Upper lobe of right lung (tissue), 1 donor: ENCODE measurements around the gene SEC63. TPM values are rescaled to one million over a fixed set of nuclear protein-coding genes. Genes with fewer than 3 reads are reported as not detected.
"Not testable (repeated sequence)": the region's sequence is repeated elsewhere in the genome, so short reads cannot be mapped to it uniquely, and the experiment has no call there.

Source experiments
- ATAC-seq: fragments of 200-7000 bp; cut with Tn5 transposase; one replicate; pipeline ENCODE4 v1.9.1; 2020; ENCODE audit warnings: mild to moderate bottlenecking, moderate library complexity
- DNase-seq: peaks from one replicate; pipeline ENCODE4 v3.0.0-alpha.2; 2020
- H3K27ac ChIP-seq: fragments of 200-600 bp; one replicate; pipeline ENCODE4 v1.8.0; 2022
- H3K27me3 ChIP-seq: fragments of 200-600 bp; one replicate; pipeline ENCODE4 v1.8.0; 2022; ENCODE audit warnings: mild to moderate bottlenecking
- H3K36me3 ChIP-seq: fragments of 200-600 bp; one replicate; pipeline ENCODE4 v1.8.0; 2022
- H3K4me1 ChIP-seq: fragments of 200-600 bp; one replicate; pipeline ENCODE4 v1.8.0; 2022
- H3K4me3 ChIP-seq: fragments of 200-600 bp; one replicate; pipeline ENCODE4 v1.8.0; 2022; ENCODE audit warnings: mild to moderate bottlenecking
- H3K9me3 ChIP-seq: fragments of 200-600 bp; one replicate; pipeline ENCODE4 v1.8.0; 2022
- intact Hi-C: fragments of 100-400 bp; cut with DNase I; formaldehyde crosslinking; loops from one replicate; pipeline ENCODE4 v1.11.0; 2022
- total RNA-seq: library from RNA; stranded (reverse); fragmentation: NEBNext Ultra II Directional; extraction: Animal tissue kit (Norgen Biotek cat#: 25700); gene quantifications from one replicate; pipeline ENCODE4 v1.2.1, GENCODE V29; 2021
- TF ChIP-seq, protein P1 (sequence below): fragments of 200-600 bp; IDR thresholded peaks from one replicate; pipeline ENCODE4 v1.8.0; 2022; ENCODE audit warnings: antibody characterized with exemption
- donor health status: DM: no; HTN: yes; CAD: no; lungs with severe emphysema.

Gene SEC63
- total RNA-seq, 1 donor from 2014 or later: 118 TPM

- DNase-seq (no peak), ATAC-seq (no peak)
- no peaks in the 10 kb centered on the region for H3K27me3 ChIP-seq
- intact Hi-C loops: no loop called here
- TF ChIP-seq, protein P1, sequence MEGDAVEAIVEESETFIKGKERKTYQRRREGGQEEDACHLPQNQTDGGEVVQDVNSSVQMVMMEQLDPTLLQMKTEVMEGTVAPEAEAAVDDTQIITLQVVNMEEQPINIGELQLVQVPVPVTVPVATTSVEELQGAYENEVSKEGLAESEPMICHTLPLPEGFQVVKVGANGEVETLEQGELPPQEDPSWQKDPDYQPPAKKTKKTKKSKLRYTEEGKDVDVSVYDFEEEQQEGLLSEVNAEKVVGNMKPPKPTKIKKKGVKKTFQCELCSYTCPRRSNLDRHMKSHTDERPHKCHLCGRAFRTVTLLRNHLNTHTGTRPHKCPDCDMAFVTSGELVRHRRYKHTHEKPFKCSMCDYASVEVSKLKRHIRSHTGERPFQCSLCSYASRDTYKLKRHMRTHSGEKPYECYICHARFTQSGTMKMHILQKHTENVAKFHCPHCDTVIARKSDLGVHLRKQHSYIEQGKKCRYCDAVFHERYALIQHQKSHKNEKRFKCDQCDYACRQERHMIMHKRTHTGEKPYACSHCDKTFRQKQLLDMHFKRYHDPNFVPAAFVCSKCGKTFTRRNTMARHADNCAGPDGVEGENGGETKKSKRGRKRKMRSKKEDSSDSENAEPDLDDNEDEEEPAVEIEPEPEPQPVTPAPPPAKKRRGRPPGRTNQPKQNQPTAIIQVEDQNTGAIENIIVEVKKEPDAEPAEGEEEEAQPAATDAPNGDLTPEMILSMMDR: no peak
- H3K36me3 ChIP-seq: no peaks in the 10 kb centered on the region
- H3K4me1 ChIP-seq: no peaks in the 10 kb centered on the region
- H3K4me3 ChIP-seq: no peak overlapping the region
- no peaks in the 10 kb centered on the region for H3K9me3 ChIP-seq
- H3K27ac ChIP-seq: no peak overlapping the region
These were observed 10.1 kb upstream of the SEC63 start for GRCh38 chr6:107968081-107968480.

DNA sequence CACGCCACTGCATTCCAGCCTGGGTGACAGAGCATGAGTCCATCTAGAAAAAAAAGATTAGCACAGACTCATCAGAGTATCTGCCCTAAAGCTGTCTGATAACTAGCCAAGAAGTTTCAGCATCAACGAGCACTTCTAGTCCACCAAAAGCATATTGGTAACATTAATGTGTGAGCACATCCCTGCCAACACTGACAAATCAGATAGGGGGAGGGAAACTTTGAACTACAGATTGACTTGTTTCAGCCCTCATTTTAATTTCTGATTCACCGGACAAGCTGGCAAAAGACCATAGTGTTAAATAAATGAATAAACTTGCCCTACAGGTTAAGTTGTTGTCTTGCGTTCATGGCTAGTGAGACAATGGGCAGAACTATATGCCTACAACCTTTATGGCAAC lies 7.7 kb upstream of the SEC63 start:
- intact Hi-C loops: no loop called here

DNA sequence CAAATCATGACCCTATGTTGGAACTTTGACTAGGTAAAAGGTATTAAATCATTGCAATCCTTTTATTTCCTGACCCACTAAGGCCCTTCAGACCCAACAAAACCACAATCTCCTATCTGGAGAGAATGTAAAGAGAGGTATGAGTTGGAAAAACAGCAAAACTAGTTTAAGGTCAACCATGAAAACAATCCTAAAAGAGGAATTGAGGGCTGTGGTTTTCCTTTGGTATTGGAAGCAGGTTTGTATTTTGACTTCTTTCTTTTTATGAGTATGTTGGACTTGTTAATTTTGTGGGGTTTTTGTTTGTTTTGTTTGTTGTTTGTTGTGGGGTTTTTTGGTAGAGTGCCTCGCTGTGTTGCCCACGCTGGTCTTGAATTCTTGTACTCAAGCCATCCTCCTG lies 4.7 kb upstream of the SEC63 start:
- H3K4me1 ChIP-seq: no peaks in the 10 kb centered on the region
- H3K4me3 ChIP-seq: no peak overlapping the region
- intact Hi-C loops: no loop called here
- no peaks in the 10 kb centered on the region for H3K36me3 ChIP-seq
- no peak for ATAC-seq
- no peak for DNase-seq
- H3K9me3 ChIP-seq: no peaks in the 10 kb centered on the region
- TF ChIP-seq, protein P1: no peak
- no peaks in the 10 kb centered on the region for H3K27me3 ChIP-seq
- no peak overlapping the region for H3K27ac ChIP-seq

More for the DNA sequence above, 7.7 kb upstream of the SEC63 start:
- ATAC-seq: no peak
- DNase-seq: no peak
- Histone ChIP-seq H3K4me1 (no peaks in the 10 kb centered on the region), H3K27me3 (no peaks in the 10 kb centered on the region), H3K4me3 (no peak overlapping the region), H3K27ac (no peak overlapping the region), H3K9me3 (no peaks in the 10 kb centered on the region), H3K36me3 (no peaks in the 10 kb centered on the region)
- TF ChIP-seq, protein P1: no peak

- intact Hi-C loops: no loop called here
- DNase-seq: no peak
- H3K4me1 ChIP-seq: peaks cover 23% of the 10 kb centered on the region
- no peaks in the 10 kb centered on the region for H3K27me3 ChIP-seq
- no peaks in the 10 kb centered on the region for H3K9me3 ChIP-seq
- no peak for ATAC-seq
- H3K36me3 ChIP-seq: no peaks in the 10 kb centered on the region
- no peak overlapping the region for H3K27ac ChIP-seq
- TF ChIP-seq, protein P1: no peak
- no peak overlapping the region for H3K4me3 ChIP-seq
These were observed 1.4 kb upstream of the SEC63 start for GRCh38 chr6:107959392-107959791.

- H3K27me3 ChIP-seq, intact Hi-C loops, H3K9me3 ChIP-seq, H3K36me3 ChIP-seq, DNase-seq, ATAC-seq: not testable (repeated sequence)
- Histone ChIP-seq H3K4me1 (peaks cover 23% of the 10 kb centered on the region), H3K4me3 (peak overlapping the region; percentile 81), H3K27ac (peak overlapping the region; percentile 59)
These were observed 818 bp upstream of the SEC63 start for GRCh38 chr6:107958689-107959362.

GRCh38 chr6:107957308-107957908 lies 600 bp downstream of the SEC63 start:
- Histone ChIP-seq H3K27me3 (no peaks in the 10 kb centered on the region), H3K36me3 (no peaks in the 10 kb centered on the region), H3K4me3 (peak overlapping the region; percentile 81), H3K4me1 (peaks cover 31% of the 10 kb centered on the region), H3K9me3 (no peaks in the 10 kb centered on the region), H3K27ac (peak overlapping the region; percentile 93)
- intact Hi-C loops: no loop called here
- DNase-seq (peak; percentile 69), ATAC-seq (peak; percentile 49)
- TF ChIP-seq, protein P1: no peak
